ENCODE results near the gene GRK5.

DNA sequence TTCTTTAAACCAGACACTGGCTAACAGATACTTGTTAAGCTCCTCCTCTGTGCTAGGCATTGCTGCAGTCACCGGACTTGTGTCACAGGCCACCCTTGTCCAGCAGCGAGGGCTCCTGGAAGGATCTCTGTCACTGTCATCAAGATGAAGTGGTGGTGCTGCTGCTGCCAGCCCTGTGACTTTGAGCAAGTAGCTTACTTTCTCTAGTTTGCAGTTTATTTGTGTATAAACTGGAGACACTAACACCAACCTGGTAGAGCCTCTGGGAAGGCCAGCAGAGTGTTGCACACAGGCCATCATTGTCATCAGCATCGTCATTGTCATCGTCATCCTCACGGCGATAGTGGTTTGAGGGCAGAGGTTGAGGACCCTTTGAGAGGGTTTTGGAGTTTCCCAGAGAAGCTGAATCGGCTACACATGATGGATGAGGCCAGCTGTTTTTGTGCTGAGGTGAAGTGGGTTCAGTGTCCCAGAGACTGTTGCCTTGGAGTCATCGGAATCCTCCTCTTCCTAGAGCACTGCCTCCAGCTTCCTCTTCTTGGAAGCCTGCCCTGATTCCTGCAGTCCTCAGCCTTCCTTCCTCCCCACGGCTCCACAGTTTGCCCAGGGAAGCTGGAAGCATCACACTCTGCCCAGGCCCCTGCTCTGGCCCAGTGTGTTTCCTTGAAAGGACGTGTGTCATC, 128.4 kb downstream of the GRK5 start:
- TF ChIP-seq, protein P1, sequence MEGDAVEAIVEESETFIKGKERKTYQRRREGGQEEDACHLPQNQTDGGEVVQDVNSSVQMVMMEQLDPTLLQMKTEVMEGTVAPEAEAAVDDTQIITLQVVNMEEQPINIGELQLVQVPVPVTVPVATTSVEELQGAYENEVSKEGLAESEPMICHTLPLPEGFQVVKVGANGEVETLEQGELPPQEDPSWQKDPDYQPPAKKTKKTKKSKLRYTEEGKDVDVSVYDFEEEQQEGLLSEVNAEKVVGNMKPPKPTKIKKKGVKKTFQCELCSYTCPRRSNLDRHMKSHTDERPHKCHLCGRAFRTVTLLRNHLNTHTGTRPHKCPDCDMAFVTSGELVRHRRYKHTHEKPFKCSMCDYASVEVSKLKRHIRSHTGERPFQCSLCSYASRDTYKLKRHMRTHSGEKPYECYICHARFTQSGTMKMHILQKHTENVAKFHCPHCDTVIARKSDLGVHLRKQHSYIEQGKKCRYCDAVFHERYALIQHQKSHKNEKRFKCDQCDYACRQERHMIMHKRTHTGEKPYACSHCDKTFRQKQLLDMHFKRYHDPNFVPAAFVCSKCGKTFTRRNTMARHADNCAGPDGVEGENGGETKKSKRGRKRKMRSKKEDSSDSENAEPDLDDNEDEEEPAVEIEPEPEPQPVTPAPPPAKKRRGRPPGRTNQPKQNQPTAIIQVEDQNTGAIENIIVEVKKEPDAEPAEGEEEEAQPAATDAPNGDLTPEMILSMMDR (IDR thresholded peaks at IDR 0.05; ENCODE audit: low read length): no peak
- no peak for TF ChIP-seq EZH2 (optimal IDR thresholded peaks at IDR 0.05; ENCODE audit: low read depth, low read length)

Data from MM.1S (cell line).